DND-41 (cell line): ENCODE results near the gene HOXC11.

Experiments
- CTCF ChIP-seq: IDR thresholded peaks from 2 replicates; pipeline ENCODE4 v1.5.1; 2012; ENCODE audit warnings: borderline replicate concordance, low read length, moderate library complexity, mild to moderate bottlenecking; ENCODE audit not compliant: poor library complexity, severe bottlenecking; ENCODE audit errors: extremely low read depth
- EZH2 ChIP-seq: IDR thresholded peaks from 3 replicates; pipeline ENCODE4 v1.6.1; 2012; ENCODE audit warnings: borderline replicate concordance, low read depth, mild to moderate bottlenecking, moderate library complexity, low read length, inconsistent platforms; ENCODE audit not compliant: severe bottlenecking

- no peak for TF ChIP-seq CTCF
- TF ChIP-seq EZH2, result no peak
Measured at GRCh38 chr12:54022960-54023884, 50.3 kb downstream of the HOXC11 start.
